Stimulated activated CD4-positive, alpha-beta T cell treated with anti-CD3 and anti-CD28 coated beads, Interleukin-4, amount 100 ng/mL, for 4 hours (primary cell): ENCODE data around the gene MRTFB.

Source experiments
- DNase-seq, 2 experiments: peaks; one replicate each; pipeline ENCODE4 v3.0.0-alpha.2; 2020

MRTFB gene

GRCh38 chr16:14292051-14292825, 221.1 kb downstream of the MRTFB start:
- no peak for DNase-seq

- no peak for DNase-seq
Measured at GRCh38 chr16:14296663-14297062, 225.5 kb downstream of the MRTFB start.

GRCh38 chr16:14298374-14299122, 227.4 kb downstream of the MRTFB start:
- no peak for DNase-seq

GRCh38 chr16:14300705-14301168, 229.6 kb downstream of the MRTFB start:
- DNase-seq: peak in 1 of 2 experiments; percentile 38

GRCh38 chr16:14301169-14302030, 230.3 kb downstream of the MRTFB start:
- DNase-seq: peak in 1 of 2 experiments; percentile 75

- no peak for DNase-seq
Measured at GRCh38 chr16:14302031-14302398, 230.9 kb downstream of the MRTFB start.

- peak in 1 of 2 experiments; percentile 55 for DNase-seq
Measured at GRCh38 chr16:14302399-14303181, 231.5 kb downstream of the MRTFB start.

GRCh38 chr16:14303182-14303618, 232.1 kb downstream of the MRTFB start:
- no peak for DNase-seq

GRCh38 chr16:14303639-14304394, 232.7 kb downstream of the MRTFB start:
- no peak for DNase-seq

- no peak for DNase-seq
Measured at GRCh38 chr16:14304891-14305460, 233.9 kb downstream of the MRTFB start.

GRCh38 chr16:14306485-14307058, 235.5 kb downstream of the MRTFB start:
- DNase-seq: no peak

GRCh38 chr16:14307059-14307526, 236.0 kb downstream of the MRTFB start:
- DNase-seq: no peak

GRCh38 chr16:14307527-14308367, 236.6 kb downstream of the MRTFB start:
- no peak for DNase-seq

- DNase-seq: no peak
Measured at GRCh38 chr16:14308368-14308723, 237.2 kb downstream of the MRTFB start.

- DNase-seq: peak in 1 of 2 experiments; percentile 12
Measured at GRCh38 chr16:14309001-14309886, 238.1 kb downstream of the MRTFB start.

- peak in 1 of 2 experiments; percentile 34 for DNase-seq
Measured at GRCh38 chr16:14309906-14310305, 238.8 kb downstream of the MRTFB start.

- DNase-seq: no peak
Measured at GRCh38 chr16:14310519-14310991, 239.4 kb downstream of the MRTFB start.

- DNase-seq: no peak
Measured at GRCh38 chr16:14314116-14314515, 243.0 kb downstream of the MRTFB start.
